Measurements from ENCODE around the gene DZIP1L. TPM values are rescaled to one million over a fixed set of nuclear protein-coding genes. Genes with fewer than 3 reads are reported as not detected.

The DZIP1L gene
- total RNA-seq, 1 experiment from 2014 or later: 15.3 TPM

GRCh38 chr3:138027821-138028220 lies 87.6 kb downstream of the DZIP1L start (continued):
- TF ChIP-seq HMGXB4 (CRISPR knock-in tag; IDR thresholded peaks at IDR 0.05) (no peak), NR2C2 (CRISPR knock-in tag; IDR thresholded peaks at IDR 0.05) (no peak), ZNF416 (CRISPR knock-in tag; IDR thresholded peaks at IDR 0.05) (no peak), PRRX2 (CRISPR knock-in tag; IDR thresholded peaks at IDR 0.05) (no peak), MYBL2 (CRISPR knock-in tag; IDR thresholded peaks at IDR 0.05) (no peak), ZNF317 (CRISPR knock-in tag; IDR thresholded peaks at IDR 0.05; ENCODE audit: borderline replicate concordance, low read depth) (no peak), E2F4 (CRISPR knock-in tag; IDR thresholded peaks at IDR 0.05; ENCODE audit: borderline replicate concordance, low read depth) (no peak), FOXK1 (CRISPR knock-in tag; IDR thresholded peaks at IDR 0.05) (no peak), ELF4 (CRISPR knock-in tag; IDR thresholded peaks at IDR 0.05; ENCODE audit: low read depth) (no peak), TP53 (CRISPR knock-in tag; IDR thresholded peaks at IDR 0.05) (no peak)

DNA sequence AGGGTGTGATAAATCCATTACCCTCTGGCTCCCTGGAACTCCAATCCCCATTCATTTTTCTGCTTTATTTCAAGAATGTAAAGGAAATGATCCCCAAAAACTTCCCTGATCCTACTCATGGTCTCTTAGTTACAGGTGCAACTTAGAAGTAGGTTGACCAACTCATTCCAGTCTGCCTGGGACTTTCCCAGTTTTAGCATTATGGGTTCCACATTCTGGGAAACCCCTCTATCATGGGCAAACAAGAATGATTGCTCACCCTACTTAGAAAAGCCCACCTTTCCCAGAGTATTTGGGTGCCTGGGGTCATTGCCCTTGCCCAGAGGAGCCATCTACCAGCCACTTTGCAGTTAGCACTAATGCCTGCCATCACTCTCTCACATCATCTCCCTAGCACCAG lies 89.9 kb downstream of the DZIP1L start:
- ATAC-seq: no peak
- POLR2A ChIA-PET: no interaction called here
- Mint-ChIP-seq H3K4me3 (no peak overlapping the region), H3K36me3 (no peaks in the 10 kb centered on the region), H3K9me3 (no peaks in the 10 kb centered on the region), H3K4me1 (no peaks in the 10 kb centered on the region), H3K27ac (no peak overlapping the region), H3K27me3 (ENCODE audit: low read depth) (no peaks in the 10 kb centered on the region)
- DNase-seq (ENCODE audit: low spot score): no peak
- CTCF ChIA-PET: interaction anchor here (1.6 kb wide), 1 partner anchor 93 kb away, joined by 4 read pairs; no protein-coding TSS in a partner anchor
- no peak for TF ChIP-seq FOXP4 (CRISPR knock-in tag; IDR thresholded peaks at IDR 0.05)
- TF ChIP-seq NR3C1 (CRISPR knock-in tag; conservative IDR thresholded peaks at IDR 0.05; ENCODE audit: low read depth): no peak
- TF ChIP-seq KAT7 (CRISPR knock-in tag; IDR thresholded peaks at IDR 0.05; ENCODE audit: borderline replicate concordance): no peak
- TF ChIP-seq NR2C2 (CRISPR knock-in tag; IDR thresholded peaks at IDR 0.05): no peak
- TF ChIP-seq FOXP1 (CRISPR knock-in tag; IDR thresholded peaks at IDR 0.05; ENCODE audit: borderline replicate concordance): no peak
- TF ChIP-seq, protein P1, sequence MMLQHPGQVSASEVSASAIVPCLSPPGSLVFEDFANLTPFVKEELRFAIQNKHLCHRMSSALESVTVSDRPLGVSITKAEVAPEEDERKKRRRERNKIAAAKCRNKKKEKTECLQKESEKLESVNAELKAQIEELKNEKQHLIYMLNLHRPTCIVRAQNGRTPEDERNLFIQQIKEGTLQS (CRISPR knock-in tag; conservative IDR thresholded peaks at IDR 0.05): no peak
- no peak for TF ChIP-seq ZNF219 (CRISPR knock-in tag; IDR thresholded peaks at IDR 0.05; ENCODE audit: borderline replicate concordance)
- TF ChIP-seq NFYB (CRISPR knock-in tag; conservative IDR thresholded peaks at IDR 0.05; ENCODE audit: low read depth): no peak
- TF ChIP-seq TEAD1 (CRISPR knock-in tag; IDR thresholded peaks at IDR 0.05): no peak
- TF ChIP-seq ARID4B (CRISPR knock-in tag; IDR thresholded peaks at IDR 0.05; ENCODE audit: borderline replicate concordance): no peak
- TF ChIP-seq ZNF423 (CRISPR knock-in tag; IDR thresholded peaks at IDR 0.05): no peak
- TF ChIP-seq OVOL2 (CRISPR knock-in tag; IDR thresholded peaks at IDR 0.05; ENCODE audit: borderline replicate concordance): no peak
- TF ChIP-seq SP1 (CRISPR knock-in tag; conservative IDR thresholded peaks at IDR 0.05): no peak
- no peak for TF ChIP-seq ETV6 (CRISPR knock-in tag; IDR thresholded peaks at IDR 0.05)
- TF ChIP-seq, protein P2, sequence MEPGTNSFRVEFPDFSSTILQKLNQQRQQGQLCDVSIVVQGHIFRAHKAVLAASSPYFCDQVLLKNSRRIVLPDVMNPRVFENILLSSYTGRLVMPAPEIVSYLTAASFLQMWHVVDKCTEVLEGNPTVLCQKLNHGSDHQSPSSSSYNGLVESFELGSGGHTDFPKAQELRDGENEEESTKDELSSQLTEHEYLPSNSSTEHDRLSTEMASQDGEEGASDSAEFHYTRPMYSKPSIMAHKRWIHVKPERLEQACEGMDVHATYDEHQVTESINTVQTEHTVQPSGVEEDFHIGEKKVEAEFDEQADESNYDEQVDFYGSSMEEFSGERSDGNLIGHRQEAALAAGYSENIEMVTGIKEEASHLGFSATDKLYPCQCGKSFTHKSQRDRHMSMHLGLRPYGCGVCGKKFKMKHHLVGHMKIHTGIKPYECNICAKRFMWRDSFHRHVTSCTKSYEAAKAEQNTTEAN (CRISPR knock-in tag; IDR thresholded peaks at IDR 0.05): no peak
